Smooth muscle cell (in vitro differentiated cells): ENCODE measurements around the gene ATL1. TPM values are rescaled to one million over a fixed set of nuclear protein-coding genes. Genes with fewer than 3 reads are reported as not detected.

Source experiments
- DNase-seq: peaks from one replicate; lab custom pipeline; 2025; ENCODE audit not compliant: unreplicated experiment; lab: John Stamatoyannopoulos, UW
- H2AFZ ChIP-seq: fragments of 200-600 bp; sonication (generic); 2 replicates; pipeline ENCODE4 v1.6.0; 2016; ENCODE audit warnings: antibody characterized with exemption, low read depth, mild to moderate bottlenecking
- H3F3A ChIP-seq: fragments of 200-600 bp; sonication (generic); 2 replicates; pipeline ENCODE4 v1.6.0; 2017; ENCODE audit warnings: antibody characterized with exemption, low read depth
- H3K27ac ChIP-seq: fragments of 200-600 bp; sonication (generic); 2 replicates; pipeline ENCODE4 v1.5.1; 2016; ENCODE audit warnings: low read depth, mild to moderate bottlenecking
- H3K27me3 ChIP-seq: fragments of 200-600 bp; sonication (generic); 2 replicates; pipeline ENCODE4 v1.6.1; 2016; ENCODE audit warnings: low read depth, mild to moderate bottlenecking
- H3K36me3 ChIP-seq: fragments of 200-600 bp; sonication (generic); 2 replicates; pipeline ENCODE4 v1.5.1; 2016; ENCODE audit warnings: low read depth
- H3K4me1 ChIP-seq: fragments of 200-600 bp; sonication (generic); 2 replicates; pipeline ENCODE4 v1.5.1; 2016; ENCODE audit warnings: low read depth
- H3K4me2 ChIP-seq: fragments of 200-600 bp; sonication (generic); 2 replicates; pipeline ENCODE4 v1.6.0; 2016; ENCODE audit warnings: mild to moderate bottlenecking
- H3K4me3 ChIP-seq: fragments of 200-600 bp; sonication (generic); 2 replicates; pipeline ENCODE4 v1.5.1; 2016; ENCODE audit warnings: mild to moderate bottlenecking
- H3K79me2 ChIP-seq: fragments of 200-600 bp; sonication (generic); 2 replicates; pipeline ENCODE4 v1.6.0; 2016; ENCODE audit warnings: low read depth, mild to moderate bottlenecking
- H3K9ac ChIP-seq: fragments of 200-600 bp; sonication (generic); 2 replicates; pipeline ENCODE4 v1.6.0; 2016; ENCODE audit warnings: low read depth
- H3K9me3 ChIP-seq: fragments of 200-600 bp; sonication (generic); replicated peaks from 2 replicates; pipeline ENCODE4 v1.5.1; 2016; ENCODE audit warnings: low read depth
- H4K20me1 ChIP-seq: fragments of 200-600 bp; sonication (generic); 2 replicates; pipeline ENCODE4 v1.6.0; 2016; ENCODE audit warnings: low read depth
- WGBS: methylation state at CpG from one replicate; pipeline ENCODE4 v1.1.7; 2016; ENCODE audit warnings: low lambda C conversion rate; 5-methylcytosine and 5-hydroxymethylcytosine counted together
- polyA plus RNA-seq: library from polyadenylated mRNA; unstranded; fragments of >200 nt; fragmentation: Nextera tagmentation; extraction: Ambion mirVana; gene quantifications from 2 replicates; pipeline ENCODE4 v1.2.1, GENCODE V29; 2016
- total RNA-seq: library from RNA; depleted of rRNA; stranded (reverse); fragments of >200 nt; gene quantifications from 2 replicates; pipeline ENCODE4 v1.2.3, GENCODE V29; 2014
- TF ChIP-seq, protein P1 (sequence below): fragments of 200-600 bp; sonication (generic); IDR thresholded peaks from 2 replicates; pipeline ENCODE4 v1.5.1; 2017; ENCODE audit warnings: borderline replicate concordance, mild to moderate bottlenecking, antibody characterized with exemption; ENCODE audit not compliant: insufficient read depth, poor library complexity, severe bottlenecking

The ATL1 gene
- total and polyA plus RNA-seq, 2 experiments from 2014 or later = 1.5 to 2.1 TPM

DNA sequence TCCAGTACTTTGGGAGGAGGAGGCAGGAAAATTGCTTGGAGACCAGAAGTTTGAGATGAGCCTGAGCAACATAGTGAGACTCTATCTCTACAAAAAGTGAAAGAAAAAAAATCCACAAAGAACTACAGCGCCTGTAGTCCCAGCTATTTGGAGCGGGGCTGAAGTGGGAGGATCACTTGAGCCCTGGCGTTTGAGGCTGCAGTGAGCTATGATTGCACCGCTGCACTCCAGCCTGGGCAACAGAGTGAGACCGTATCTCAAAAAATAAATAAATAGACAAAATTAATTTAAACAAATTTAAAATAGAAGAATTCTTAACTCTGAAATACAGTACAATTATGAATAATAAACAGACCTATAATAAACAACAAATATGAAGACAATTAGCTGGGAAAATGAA, 40.9 kb downstream of the ATL1 start:
- peaks cover 16% of the 10 kb centered on the region for H3K4me1 ChIP-seq
- no peak for DNase-seq
- H3K9me3 ChIP-seq = no peaks in the 10 kb centered on the region
- H3K27ac ChIP-seq = peak overlapping the region; percentile 93
- peak overlapping the region; percentile 38 for H3K4me3 ChIP-seq
- H4K20me1 ChIP-seq = no peaks in the 10 kb centered on the region
- no peaks in the 10 kb centered on the region for H3K27me3 ChIP-seq
- no peaks in the 10 kb centered on the region for H3F3A ChIP-seq
- 33% methylated on average over 5 of the region's 5 CpGs for WGBS
- TF ChIP-seq, protein P1, sequence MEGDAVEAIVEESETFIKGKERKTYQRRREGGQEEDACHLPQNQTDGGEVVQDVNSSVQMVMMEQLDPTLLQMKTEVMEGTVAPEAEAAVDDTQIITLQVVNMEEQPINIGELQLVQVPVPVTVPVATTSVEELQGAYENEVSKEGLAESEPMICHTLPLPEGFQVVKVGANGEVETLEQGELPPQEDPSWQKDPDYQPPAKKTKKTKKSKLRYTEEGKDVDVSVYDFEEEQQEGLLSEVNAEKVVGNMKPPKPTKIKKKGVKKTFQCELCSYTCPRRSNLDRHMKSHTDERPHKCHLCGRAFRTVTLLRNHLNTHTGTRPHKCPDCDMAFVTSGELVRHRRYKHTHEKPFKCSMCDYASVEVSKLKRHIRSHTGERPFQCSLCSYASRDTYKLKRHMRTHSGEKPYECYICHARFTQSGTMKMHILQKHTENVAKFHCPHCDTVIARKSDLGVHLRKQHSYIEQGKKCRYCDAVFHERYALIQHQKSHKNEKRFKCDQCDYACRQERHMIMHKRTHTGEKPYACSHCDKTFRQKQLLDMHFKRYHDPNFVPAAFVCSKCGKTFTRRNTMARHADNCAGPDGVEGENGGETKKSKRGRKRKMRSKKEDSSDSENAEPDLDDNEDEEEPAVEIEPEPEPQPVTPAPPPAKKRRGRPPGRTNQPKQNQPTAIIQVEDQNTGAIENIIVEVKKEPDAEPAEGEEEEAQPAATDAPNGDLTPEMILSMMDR = no peak
- H2AFZ ChIP-seq = no peak overlapping the region
- H3K36me3 ChIP-seq = no peaks in the 10 kb centered on the region
- peak overlapping the region; percentile 80 for H3K4me2 ChIP-seq
- H3K9ac ChIP-seq = peak overlapping the region; percentile 79
- no peaks in the 10 kb centered on the region for H3K79me2 ChIP-seq

DNA sequence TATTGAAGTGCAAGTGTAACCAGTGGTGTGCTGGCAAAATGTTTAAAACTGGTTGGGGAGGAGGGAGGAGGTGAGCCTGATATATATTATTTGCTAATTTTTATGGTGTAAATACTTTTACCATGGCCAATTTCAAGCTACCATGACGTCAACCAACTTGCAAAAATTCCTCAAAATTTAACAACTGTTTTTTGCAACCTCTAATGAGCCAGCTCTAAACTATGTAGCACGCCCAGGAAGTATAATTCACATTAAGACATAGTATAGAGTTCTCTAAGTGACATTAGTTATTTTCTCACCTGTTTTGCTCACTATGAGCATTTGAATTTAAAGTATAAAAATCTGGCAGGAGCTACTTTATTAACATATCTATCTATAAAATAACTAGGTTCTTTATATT, 41.4 kb downstream of the ATL1 start:
- H3K4me2 ChIP-seq = peak overlapping the region; percentile 80
- TF ChIP-seq, protein P1 = no peak
- H3K27ac ChIP-seq = peak overlapping the region; percentile 93

DNA sequence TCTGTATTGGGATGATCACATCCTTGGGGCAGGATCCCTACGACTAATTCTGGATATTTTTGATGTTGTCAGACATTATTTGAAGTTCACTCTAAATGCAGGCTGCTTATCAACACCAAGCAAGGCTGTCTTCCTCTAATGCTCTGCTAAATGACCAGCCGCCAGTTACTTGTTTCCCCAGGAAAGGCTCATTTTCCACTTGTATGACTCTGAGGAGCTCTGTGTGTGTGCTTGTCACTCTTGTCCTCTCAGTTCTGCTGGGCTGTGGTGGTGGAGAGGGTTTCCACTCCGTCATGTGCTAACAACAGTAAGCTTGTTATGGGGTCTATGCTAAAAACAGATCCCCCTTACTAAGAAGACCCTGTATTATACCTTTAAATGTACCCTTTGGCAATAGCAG, 42.1 kb downstream of the ATL1 start:
- no peak overlapping the region for H3K27ac ChIP-seq
- no peaks in the 10 kb centered on the region for H3K9me3 ChIP-seq
- H3K27me3 ChIP-seq = no peaks in the 10 kb centered on the region
- no peaks in the 10 kb centered on the region for H3K79me2 ChIP-seq
- no peak overlapping the region for H3K9ac ChIP-seq
- 79% methylated on average over 3 of the region's 3 CpGs for WGBS
- H3K4me3 ChIP-seq = no peak overlapping the region
- H4K20me1 ChIP-seq = no peaks in the 10 kb centered on the region
- H3K4me1 ChIP-seq = peaks cover 16% of the 10 kb centered on the region
- DNase-seq = no peak
- no peaks in the 10 kb centered on the region for H3F3A ChIP-seq
- TF ChIP-seq, protein P1 = no peak
- no peak overlapping the region for H2AFZ ChIP-seq
- H3K4me2 ChIP-seq = no peak overlapping the region
- no peaks in the 10 kb centered on the region for H3K36me3 ChIP-seq

More for the DNA sequence above, 41.4 kb downstream of the ATL1 start:
- H3K27me3 ChIP-seq = no peaks in the 10 kb centered on the region
- no peaks in the 10 kb centered on the region for H3K9me3 ChIP-seq
- H3K4me3 ChIP-seq = no peak overlapping the region
- no peaks in the 10 kb centered on the region for H3K36me3 ChIP-seq
- 76% methylated on average over 2 of the region's 2 CpGs for WGBS
- peaks cover 16% of the 10 kb centered on the region for H3K4me1 ChIP-seq
- no peak overlapping the region for H3K9ac ChIP-seq
- no peak for DNase-seq
- H3K79me2 ChIP-seq = no peaks in the 10 kb centered on the region
- no peak overlapping the region for H2AFZ ChIP-seq
- H4K20me1 ChIP-seq = no peaks in the 10 kb centered on the region
- no peaks in the 10 kb centered on the region for H3F3A ChIP-seq

DNA sequence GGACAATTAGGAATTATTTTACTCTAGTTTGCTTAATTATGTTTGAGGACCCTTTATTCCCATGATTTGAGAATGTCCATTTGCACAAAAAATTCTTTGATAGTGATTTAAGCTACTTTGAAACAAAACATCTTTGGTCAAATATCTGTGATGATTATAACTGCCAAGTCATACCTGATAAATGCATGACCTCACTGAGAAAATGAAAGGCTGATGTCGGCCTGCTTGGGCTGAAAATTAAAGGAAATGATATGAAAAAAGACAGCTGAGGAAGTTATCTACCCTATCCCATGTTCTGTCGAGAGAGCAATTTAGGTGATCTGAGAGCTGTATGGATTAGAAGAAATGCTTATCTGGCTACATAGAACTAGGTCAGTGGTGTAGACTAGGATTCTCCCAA, 43.6 kb downstream of the ATL1 start:
- Histone ChIP-seq H3K27ac (no peak overlapping the region), H3F3A (no peaks in the 10 kb centered on the region), H3K79me2 (no peaks in the 10 kb centered on the region), H3K4me1 (peaks cover 16% of the 10 kb centered on the region), H3K4me2 (no peak overlapping the region), H4K20me1 (no peaks in the 10 kb centered on the region), H2AFZ (no peak overlapping the region), H3K36me3 (no peaks in the 10 kb centered on the region), H3K4me3 (no peak overlapping the region), H3K9ac (no peak overlapping the region), H3K27me3 (no peaks in the 10 kb centered on the region), H3K9me3 (no peaks in the 10 kb centered on the region)
- DNase-seq = no peak
- TF ChIP-seq, protein P1 = no peak
- WGBS = 90% methylated on average over 2 of the region's 2 CpGs
